Measurements from ENCODE around the gene SLC25A19. TPM values are rescaled to one million over a fixed set of nuclear protein-coding genes. Genes with fewer than 3 reads are reported as not detected.
A peak's percentile ranks its signal among the peaks of the same experiment; 100 is the strongest.

Gene SLC25A19
- total RNA-seq, 6 experiments from 2014 or later = 3.8 to 13.4 (median 7.3) TPM

DNA sequence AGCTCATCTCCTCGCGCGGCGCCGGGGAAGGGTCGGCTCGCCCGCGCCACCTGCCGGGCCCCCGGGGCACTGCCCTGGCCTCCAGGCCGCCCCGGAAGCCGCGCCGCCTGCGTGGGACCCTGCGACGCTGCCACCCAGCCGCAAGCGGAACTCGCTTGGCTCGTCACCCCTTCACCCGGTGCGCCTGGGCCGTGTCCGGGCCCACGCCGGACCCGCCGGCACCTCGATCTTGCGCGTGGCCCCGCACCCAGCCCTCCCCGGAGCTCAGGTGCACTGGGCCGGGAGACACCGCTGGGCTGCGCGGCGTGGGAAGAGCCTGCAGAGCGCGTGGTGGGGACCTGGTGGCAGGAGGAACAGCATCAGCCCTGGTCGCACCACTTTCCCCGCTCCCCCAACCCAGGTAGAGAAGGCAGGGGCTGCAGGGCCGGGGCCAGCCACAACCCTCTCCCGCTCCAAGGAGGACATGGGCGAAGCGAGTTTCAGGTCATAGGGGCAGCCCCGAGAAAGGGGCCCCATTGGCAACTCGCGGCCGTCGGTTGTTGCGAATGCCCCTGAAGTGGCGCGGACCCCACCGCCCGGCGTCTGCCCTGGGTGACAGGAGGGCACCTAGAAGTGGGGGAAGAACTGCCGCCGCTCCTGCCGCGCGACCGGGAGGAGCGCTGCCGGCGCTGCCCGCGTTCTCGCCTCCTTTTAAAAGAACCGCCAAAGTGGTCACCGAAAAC, 17.8 kb downstream of the SLC25A19 start:
- DNase-seq (peak; percentile 83 to 86 (median 86)), ATAC-seq (peak; percentile 75 to 91 (median 84))
- 0% methylated on average over 35 of the region's 74 CpGs for WGBS (ENCODE audit: insufficient coverage, low coverage, low lambda C conversion rate, missing lambda C conversion rate)
- Histone ChIP-seq H3K4me1 (peaks cover 0 to 15% (median 6%) of the 10 kb centered on the region in 4 donors), H3K27me3 (no peaks in the 10 kb centered on the region), H3K27ac (peak overlapping the region; percentile 12 to 88 (median 43)), H3K36me3 (peaks cover 0 to 4% (median 2%) of the 10 kb centered on the region in 4 donors), H3K4me3 (peak overlapping the region; percentile 62 to 93 (median 86)), H3K9me3 (no peaks in the 10 kb centered on the region)
- intact Hi-C loops (cut with DNase I) = loop anchor here in 1 of 2 donors (10.0 kb wide), 1 partner anchor 143 kb away; no protein-coding TSS in a partner anchor
- TF ChIP-seq, protein P1, sequence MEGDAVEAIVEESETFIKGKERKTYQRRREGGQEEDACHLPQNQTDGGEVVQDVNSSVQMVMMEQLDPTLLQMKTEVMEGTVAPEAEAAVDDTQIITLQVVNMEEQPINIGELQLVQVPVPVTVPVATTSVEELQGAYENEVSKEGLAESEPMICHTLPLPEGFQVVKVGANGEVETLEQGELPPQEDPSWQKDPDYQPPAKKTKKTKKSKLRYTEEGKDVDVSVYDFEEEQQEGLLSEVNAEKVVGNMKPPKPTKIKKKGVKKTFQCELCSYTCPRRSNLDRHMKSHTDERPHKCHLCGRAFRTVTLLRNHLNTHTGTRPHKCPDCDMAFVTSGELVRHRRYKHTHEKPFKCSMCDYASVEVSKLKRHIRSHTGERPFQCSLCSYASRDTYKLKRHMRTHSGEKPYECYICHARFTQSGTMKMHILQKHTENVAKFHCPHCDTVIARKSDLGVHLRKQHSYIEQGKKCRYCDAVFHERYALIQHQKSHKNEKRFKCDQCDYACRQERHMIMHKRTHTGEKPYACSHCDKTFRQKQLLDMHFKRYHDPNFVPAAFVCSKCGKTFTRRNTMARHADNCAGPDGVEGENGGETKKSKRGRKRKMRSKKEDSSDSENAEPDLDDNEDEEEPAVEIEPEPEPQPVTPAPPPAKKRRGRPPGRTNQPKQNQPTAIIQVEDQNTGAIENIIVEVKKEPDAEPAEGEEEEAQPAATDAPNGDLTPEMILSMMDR (IDR thresholded peaks at IDR 0.05) = peak; percentile 56 to 97 (median 86)
- TF ChIP-seq POLR2A (IDR thresholded peaks at IDR 0.05) = peak; percentile 6

DNA sequence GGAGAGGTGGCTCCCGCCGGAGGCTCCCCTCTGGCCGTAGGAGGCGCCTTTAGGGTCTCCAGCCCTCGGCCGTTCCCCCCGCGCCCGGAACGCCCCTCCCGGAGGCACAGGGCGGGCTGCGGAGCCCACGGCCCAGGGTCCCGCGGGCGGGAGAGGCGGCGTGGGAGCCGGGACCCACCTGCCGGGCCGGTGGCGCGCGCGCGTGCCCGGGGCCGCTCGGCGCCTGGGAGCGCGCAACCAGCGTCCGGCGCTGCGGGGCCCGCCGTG, 18.3 kb downstream of the SLC25A19 start, which contains the start of gene MIF4GD:
Gene MIF4GD (minus strand): TSS at position 266 of the 267 bp plus-strand sequence. CDS start 1,036 bp downstream, outside the sequence.
- no peak for DNase-seq
- Histone ChIP-seq H3K9me3 (no peaks in the 10 kb centered on the region), H3K27me3 (no peaks in the 10 kb centered on the region), H3K27ac (peak within 1 kb of the TSS; percentile 79 to 88 (median 87)), H3K4me1 (peaks cover 0 to 15% (median 6%) of the 10 kb centered on the region in 4 donors), H3K36me3 (peaks cover 0 to 9% (median 4%) of the 10 kb centered on the region in 4 donors), H3K4me3 (peak within 1 kb of the TSS; percentile 81 to 93 (median 86))
- intact Hi-C loops (cut with DNase I) = loop anchor here in 1 of 2 donors (10.0 kb wide), 1 partner anchor 144 kb away; no protein-coding TSS in a partner anchor
- TF ChIP-seq POLR2A (IDR thresholded peaks at IDR 0.05) = peak; percentile 72
- TF ChIP-seq, protein P1 (IDR thresholded peaks at IDR 0.05) = no peak
- no CpG with 5 or more reads among the region's 39 CpGs for WGBS (ENCODE audit: insufficient coverage, low coverage, low lambda C conversion rate, missing lambda C conversion rate)
- ATAC-seq = no peak

DNA sequence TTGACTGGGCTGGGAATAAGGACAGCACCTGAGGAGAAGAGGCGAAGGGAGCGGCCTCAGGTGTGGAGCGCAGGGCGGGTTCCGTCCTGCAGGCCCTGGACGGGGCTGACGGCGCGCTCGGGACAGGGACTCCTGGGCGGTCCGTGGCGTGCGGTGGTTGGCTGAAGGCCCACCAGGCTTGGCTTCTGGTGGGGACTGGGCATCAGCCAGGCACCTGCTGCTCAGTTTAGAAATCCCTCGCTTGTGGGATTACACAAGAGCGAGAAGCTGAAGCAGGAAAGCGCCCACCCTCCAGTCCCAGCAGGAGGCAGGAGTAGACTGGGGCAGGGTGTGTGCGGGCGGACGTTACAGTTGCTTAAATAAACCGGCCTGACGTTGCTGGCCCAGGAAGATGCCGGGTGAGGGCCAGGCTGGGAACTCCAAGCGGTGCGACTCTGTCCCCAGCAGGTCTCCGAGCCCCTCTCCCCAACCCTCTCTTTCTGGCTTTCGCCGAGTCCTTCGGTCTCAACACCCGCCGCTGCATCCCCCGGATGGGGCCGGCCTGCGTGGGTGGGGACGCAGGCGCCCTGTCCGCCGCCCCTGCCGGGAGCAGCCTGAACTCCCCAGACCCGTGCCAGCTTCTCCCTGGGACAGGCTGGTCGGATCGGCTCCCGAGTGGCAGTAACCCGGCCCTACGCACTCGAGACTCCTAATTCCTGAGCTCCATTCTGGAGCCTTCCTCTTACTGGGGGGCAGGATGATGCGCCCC, 18.8 kb downstream of the SLC25A19 start:
- peaks cover 0 to 15% (median 6%) of the 10 kb centered on the region in 4 donors for H3K36me3 ChIP-seq
- DNase-seq (peak; percentile 73 to 77 (median 73)), ATAC-seq (peak; percentile 57 to 65 (median 63))
- no peaks in the 10 kb centered on the region for H3K9me3 ChIP-seq
- WGBS (ENCODE audit: insufficient coverage, low coverage, low lambda C conversion rate, missing lambda C conversion rate) = 3% methylated on average over 15 of the region's 47 CpGs
- peak overlapping the region; percentile 79 to 88 (median 87) for H3K27ac ChIP-seq
- H3K27me3 ChIP-seq = no peaks in the 10 kb centered on the region
- TF ChIP-seq POLR2A (IDR thresholded peaks at IDR 0.05) = no peak
- TF ChIP-seq, protein P1 (IDR thresholded peaks at IDR 0.05) = peak in 3 of 4 donors; percentile 27 to 37 (median 30)
- intact Hi-C loops (cut with DNase I) = loop anchor here in 1 of 2 donors (10.0 kb wide), 1 partner anchor 144 kb away; no protein-coding TSS in a partner anchor
- H3K4me1 ChIP-seq = peaks cover 0 to 15% (median 6%) of the 10 kb centered on the region in 4 donors
- H3K4me3 ChIP-seq = peak overlapping the region; percentile 81 to 93 (median 86)

DNA sequence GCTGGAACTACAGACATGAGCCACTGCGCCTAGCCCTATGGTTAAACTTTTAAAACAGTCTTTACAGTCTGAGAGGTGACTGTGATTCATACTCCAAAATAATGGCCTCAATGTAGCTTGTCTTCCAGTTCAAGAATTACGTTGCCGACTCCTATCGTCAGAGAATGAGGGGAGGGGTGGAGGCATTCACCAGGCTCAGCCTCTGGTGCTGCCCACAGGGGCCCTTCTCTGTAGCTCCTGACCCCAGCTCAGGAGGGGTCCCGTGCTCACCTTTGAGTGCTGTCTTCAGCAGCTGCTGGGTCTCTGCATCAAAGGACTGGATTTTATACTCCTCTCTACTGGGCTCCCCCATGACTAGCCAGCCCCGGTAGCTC, 19.4 kb downstream of the SLC25A19 start:
- intact Hi-C loops (cut with DNase I) = loop anchor here in 1 of 2 donors (10.0 kb wide), 1 partner anchor 145 kb away; no protein-coding TSS in a partner anchor
- H3K4me3 ChIP-seq = peak overlapping the region; percentile 81 to 93 (median 86)
- TF ChIP-seq, protein P1 (IDR thresholded peaks at IDR 0.05) = no peak
- TF ChIP-seq POLR2A (IDR thresholded peaks at IDR 0.05) = no peak
- peaks cover 0 to 15% (median 7%) of the 10 kb centered on the region in 4 donors for H3K36me3 ChIP-seq
- no CpG with 5 or more reads among the region's 6 CpGs for WGBS (ENCODE audit: insufficient coverage, low coverage, low lambda C conversion rate, missing lambda C conversion rate)
- H3K9me3 ChIP-seq = no peaks in the 10 kb centered on the region
- H3K4me1 ChIP-seq = peaks cover 0 to 15% (median 6%) of the 10 kb centered on the region in 4 donors
- ATAC-seq (no peak), DNase-seq (no peak)
- no peaks in the 10 kb centered on the region for H3K27me3 ChIP-seq
- H3K27ac ChIP-seq = peak overlapping the region; percentile 79 to 88 (median 87)

Measured in right lobe of liver (tissue), 6 donors.